Mesenchymal stem cell (in vitro differentiated cells and primary cell): ENCODE results near the gene FOLR2.
A peak's percentile ranks its signal among the peaks of the same experiment; 100 is the strongest.

Source experiments
- DNase-seq: peaks from one replicate; pipeline ENCODE4 v3.0.0-alpha.2; 2013
- H2AFZ ChIP-seq: one replicate; pipeline ENCODE4 v1.6.1; 2013; ENCODE audit warnings: low read depth, mild to moderate bottlenecking, control low read depth, inconsistent platforms, low read length, moderate library complexity
- H2AK5ac ChIP-seq: 2 replicates; pipeline ENCODE4 v1.6.1; 2013; ENCODE audit warnings: low read length, moderate library complexity, mild to moderate bottlenecking, inconsistent platforms; ENCODE audit not compliant: severe bottlenecking
- H2BK120ac ChIP-seq: one replicate; pipeline ENCODE4 v1.6.1; 2013; ENCODE audit warnings: low read depth, mild to moderate bottlenecking, inconsistent platforms, low read length, moderate library complexity
- H2BK12ac ChIP-seq, 2 experiments: one replicate each; pipeline ENCODE4 v1.6.1; 2013; ENCODE audit warnings: inconsistent platforms in 2 of 2, low read length in 2 of 2, mild to moderate bottlenecking in 2 of 2, moderate library complexity in 2 of 2, control low read depth in 1 of 2
- H2BK15ac ChIP-seq: one replicate; pipeline ENCODE4 v1.6.1; 2013; ENCODE audit warnings: mild to moderate bottlenecking, low read depth, inconsistent platforms; ENCODE audit not compliant: poor library complexity, severe bottlenecking
- H2BK5ac ChIP-seq: 2 replicates; pipeline ENCODE4 v1.6.1; 2013; ENCODE audit warnings: low read depth, mild to moderate bottlenecking, low read length, control low read depth, inconsistent platforms; ENCODE audit not compliant: poor library complexity, severe bottlenecking
- H3K14ac ChIP-seq, 2 experiments: one replicate each; pipeline ENCODE4 v1.6.1; 2013; ENCODE audit warnings: inconsistent platforms in 2 of 2, low read length in 2 of 2, control low read depth in 1 of 2, mild to moderate bottlenecking in 1 of 2, moderate library complexity in 1 of 2
- H3K18ac ChIP-seq, 2 experiments: one replicate each; pipeline ENCODE4 v1.6.1; 2013; ENCODE audit warnings: inconsistent platforms in 2 of 2, low read length in 2 of 2, control low read depth in 1 of 2, low read depth in 1 of 2, mild to moderate bottlenecking in 1 of 2
- H3K23ac ChIP-seq, 2 experiments: one replicate each; pipeline ENCODE4 v1.6.1; 2013; ENCODE audit warnings: inconsistent platforms in 2 of 2, low read length in 2 of 2, mild to moderate bottlenecking in 2 of 2, moderate library complexity in 2 of 2, control low read depth in 1 of 2
- H3K27ac ChIP-seq: 2 replicates; pipeline ENCODE4 v1.5.1; 2013; ENCODE audit warnings: mild to moderate bottlenecking, moderate library complexity, low read length, control low read depth, inconsistent platforms; ENCODE audit not compliant: poor library complexity, severe bottlenecking
- H3K27me3 ChIP-seq, 2 experiments: 2 replicates each; pipeline versions ENCODE4 v1.6.1 to v1.7.0; 2013; ENCODE audit warnings: low read length in 2 of 2, mild to moderate bottlenecking in 2 of 2, moderate library complexity in 2 of 2, control low read depth in 1 of 2, inconsistent platforms in 1 of 2; ENCODE audit not compliant: control insufficient read depth in 1 of 2, insufficient read depth in 1 of 2
- H3K36me3 ChIP-seq, 2 experiments: 2 replicates each; pipeline versions ENCODE4 v1.6.1 to v1.7.0; 2013; ENCODE audit warnings: low read length in 2 of 2, control low read depth in 1 of 2, inconsistent platforms in 1 of 2, low read depth in 1 of 2, mild to moderate bottlenecking in 1 of 2; ENCODE audit not compliant: insufficient read depth in 2 of 2, control insufficient read depth in 1 of 2
- H3K4ac ChIP-seq, 2 experiments: one replicate each; pipeline ENCODE4 v1.6.1; 2013; ENCODE audit warnings: inconsistent platforms in 2 of 2, low read length in 2 of 2, mild to moderate bottlenecking in 2 of 2, moderate library complexity in 2 of 2, control low read depth in 1 of 2, low read depth in 1 of 2
- H3K4me1 ChIP-seq: 2 replicates; pipeline ENCODE4 v1.6.1; 2013; ENCODE audit warnings: low read depth, low read length, control low read depth; ENCODE audit not compliant: control insufficient read depth, insufficient read depth
- H3K4me2 ChIP-seq: 2 replicates; pipeline ENCODE4 v1.6.1; 2013; ENCODE audit warnings: low read length, mild to moderate bottlenecking, inconsistent platforms; ENCODE audit not compliant: poor library complexity, severe bottlenecking
- H3K4me3 ChIP-seq, 2 experiments: 2 replicates each; pipeline versions ENCODE4 v1.5.1 to v1.7.0; 2013; ENCODE audit warnings: low read length in 2 of 2, mild to moderate bottlenecking in 2 of 2, control low read depth in 1 of 2, low read depth in 1 of 2; ENCODE audit not compliant: insufficient read depth in 1 of 2
- H3K79me1 ChIP-seq: replicated peaks from 2 replicates; pipeline ENCODE4 v1.6.1; 2013; ENCODE audit warnings: mild to moderate bottlenecking, control low read depth, low read length, inconsistent platforms; ENCODE audit not compliant: poor library complexity, severe bottlenecking
- H3K9ac ChIP-seq: 2 replicates; pipeline ENCODE4 v1.7.0; 2013; ENCODE audit warnings: mild to moderate bottlenecking, low read length, moderate library complexity
- H3K9me3 ChIP-seq: 2 replicates; pipeline ENCODE4 v1.7.0; 2013; ENCODE audit warnings: mild to moderate bottlenecking, low read length; ENCODE audit not compliant: control insufficient read depth
- H4K8ac ChIP-seq: one replicate; pipeline ENCODE4 v1.6.1; 2013; ENCODE audit warnings: inconsistent platforms, mild to moderate bottlenecking, low read length, moderate library complexity
- H4K91ac ChIP-seq: one replicate; pipeline ENCODE4 v1.6.1; 2013; ENCODE audit warnings: mild to moderate bottlenecking, low read length, inconsistent platforms
- WGBS: methylation state at CpG from one replicate; pipeline ENCODE4 v1.1.7; 2013; ENCODE audit warnings: mixed read lengths; 5-methylcytosine and 5-hydroxymethylcytosine counted together

Gene FOLR2

DNA sequence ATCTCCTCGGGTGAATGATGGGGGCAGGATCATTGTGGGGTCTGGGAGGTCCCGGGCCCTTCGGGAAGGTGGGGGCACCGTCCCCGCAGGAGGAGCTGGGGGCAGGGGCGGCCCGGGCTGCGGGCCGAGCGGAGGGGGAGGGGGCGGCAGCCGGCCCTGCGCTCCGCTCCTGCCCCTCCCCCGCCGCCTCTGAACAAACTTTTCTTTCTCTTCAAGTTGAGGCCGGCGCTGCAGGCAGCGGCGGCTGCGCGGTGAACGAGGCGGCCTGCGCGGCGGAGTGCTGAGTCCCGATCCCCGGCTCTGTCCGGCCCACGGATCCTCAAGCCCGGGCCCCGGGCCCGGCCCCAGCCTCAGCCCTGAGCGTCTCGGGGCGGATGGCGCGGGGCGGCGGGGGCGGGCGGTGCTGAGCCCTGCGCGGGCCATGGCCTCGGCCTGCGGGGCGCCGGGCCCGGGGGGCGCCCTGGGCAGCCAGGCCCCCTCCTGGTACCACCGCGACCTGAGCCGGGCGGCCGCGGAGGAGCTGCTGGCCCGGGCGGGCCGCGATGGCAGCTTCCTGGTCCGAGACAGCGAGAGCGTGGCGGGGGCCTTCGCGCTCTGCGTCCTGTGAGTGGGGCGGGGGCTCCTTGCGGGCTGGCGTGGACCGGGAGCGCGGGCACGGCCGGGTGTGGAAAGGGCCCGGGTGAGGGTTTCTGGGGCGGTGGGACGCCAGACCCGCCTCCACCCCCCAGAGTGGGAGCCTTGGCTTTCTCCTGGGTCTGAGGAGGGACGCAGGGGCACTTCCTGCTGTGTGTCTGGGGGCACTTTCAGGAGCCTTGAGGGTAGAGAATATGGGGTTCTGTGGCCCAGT is 8.2 kb downstream of the FOLR2 start, which contains the start of gene INPPL1:
Gene INPPL1 (plus strand): TSS at position 204 of the 847 bp plus-strand sequence. CDS start 218 bp downstream, at position 422.
- peak within 1 kb of the TSS; percentile 42 to 84 for H3K23ac ChIP-seq
- DNase-seq, result peak; percentile 55
- H3K36me3 ChIP-seq, result peaks cover 31 to 34% of the 10 kb centered on the region in 2 experiments
- H2AK5ac ChIP-seq, result peak within 1 kb of the TSS; percentile 66
- H3K27ac ChIP-seq, result peak within 1 kb of the TSS; percentile 83
- H3K9me3 ChIP-seq, result no peaks in the 10 kb centered on the region
- peaks cover 35% of the 10 kb centered on the region for H3K4me1 ChIP-seq
- peak within 1 kb of the TSS; percentile 78 for H3K4me2 ChIP-seq
- no peak within 1 kb of the TSS for H2AFZ ChIP-seq
- peak within 1 kb of the TSS; percentile 94 for H3K9ac ChIP-seq
- H3K79me1 ChIP-seq, result peaks cover 18% of the 10 kb centered on the region
- peak within 1 kb of the TSS; percentile 27 to 98 for H3K14ac ChIP-seq
- H2BK12ac ChIP-seq, result peak within 1 kb of the TSS; percentile 18 to 42
- peak within 1 kb of the TSS; percentile 88 for H4K91ac ChIP-seq
- peak within 1 kb of the TSS; percentile 89 for H2BK5ac ChIP-seq
- H3K18ac ChIP-seq, result peak within 1 kb of the TSS; percentile 88 to 91
- peak within 1 kb of the TSS; percentile 89 for H2BK15ac ChIP-seq
- peak within 1 kb of the TSS; percentile 57 to 98 for H3K4ac ChIP-seq
- H4K8ac ChIP-seq, result peak within 1 kb of the TSS; percentile 74
- H2BK120ac ChIP-seq, result peak within 1 kb of the TSS; percentile 96
- H3K27me3 ChIP-seq, result no peaks in the 10 kb centered on the region
- WGBS, result under 1% methylated on average over 66 of the region's 81 CpGs
- H3K4me3 ChIP-seq, result peak within 1 kb of the TSS; percentile 82 to 98

DNA sequence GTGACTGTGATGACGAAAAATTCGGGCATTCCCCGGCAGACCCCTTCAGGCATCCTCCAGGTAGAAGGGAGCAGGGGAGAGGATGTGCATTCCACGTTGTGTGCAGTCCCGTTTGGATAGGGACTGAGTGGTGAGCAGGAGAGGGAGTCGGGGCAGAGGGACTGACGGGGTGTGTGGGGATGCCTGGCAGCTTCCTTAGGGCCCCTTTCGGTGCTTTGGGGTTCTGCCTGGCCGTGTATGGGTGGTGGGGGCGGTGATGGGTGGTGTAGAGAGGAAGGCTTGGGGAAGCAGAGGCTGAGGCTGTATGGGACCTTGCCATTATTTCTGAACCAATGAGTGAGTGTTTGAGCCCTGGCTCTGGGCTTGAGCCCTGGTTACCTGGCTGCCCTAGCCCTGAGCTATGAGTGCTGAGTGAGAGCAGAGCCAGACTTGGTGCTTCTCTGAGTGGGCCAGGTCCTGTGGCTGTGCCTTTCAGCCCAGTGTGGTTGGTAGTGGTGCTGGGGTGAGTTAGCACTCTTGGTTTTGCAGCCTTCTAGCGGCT is 8.9 kb downstream of the FOLR2 start:
- Histone ChIP-seq H3K4ac (peak overlapping the region in 1 of 2 experiments; percentile 20), H3K27ac (peak overlapping the region; percentile 50), H2AK5ac (peak overlapping the region; percentile 66), H3K18ac (peak overlapping the region in 1 of 2 experiments; percentile 88), H3K14ac (peak overlapping the region in 1 of 2 experiments; percentile 98), H3K79me1 (peaks cover 25% of the 10 kb centered on the region), H3K4me3 (peak overlapping the region; percentile 82 to 98), H2BK12ac (peak overlapping the region in 1 of 2 experiments; percentile 60), H4K91ac (no peak overlapping the region), H2AFZ (no peak overlapping the region), H4K8ac (no peak overlapping the region), H2BK5ac (no peak overlapping the region), H3K9me3 (no peaks in the 10 kb centered on the region), H3K9ac (peak overlapping the region; percentile 94), H3K4me2 (peak overlapping the region; percentile 78), H2BK120ac (no peak overlapping the region), H3K27me3 (no peaks in the 10 kb centered on the region), H2BK15ac (no peak overlapping the region), H3K23ac (peak overlapping the region; percentile 42 to 84), H3K4me1 (peaks cover 35% of the 10 kb centered on the region), H3K36me3 (peaks cover 38 to 41% of the 10 kb centered on the region in 2 experiments)
- no peak for DNase-seq
- 5% methylated on average over 10 of the region's 11 CpGs for WGBS

DNA sequence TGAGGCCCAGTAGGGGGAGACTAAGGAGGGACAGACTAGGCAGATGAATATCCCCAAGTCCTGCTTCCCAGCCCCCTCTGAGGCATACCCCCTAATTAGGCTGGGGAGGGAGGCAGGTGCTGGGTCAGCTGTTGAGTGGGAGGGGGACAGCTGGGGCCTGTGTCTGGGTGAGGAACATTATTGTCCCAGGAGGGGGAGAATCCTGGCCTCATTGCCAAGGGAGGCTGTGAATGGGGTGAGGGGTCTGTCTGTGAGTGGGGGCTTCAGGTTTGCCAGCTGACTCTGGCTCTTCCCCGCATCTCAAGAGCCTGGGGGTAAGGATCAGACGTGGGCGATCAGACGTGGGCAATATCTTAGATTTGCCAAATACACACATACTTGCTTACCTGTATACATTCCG is 10.1 kb downstream of the FOLR2 start:
- H3K4ac ChIP-seq, result no peak overlapping the region
- no peak overlapping the region for H2AK5ac ChIP-seq
- no peaks in the 10 kb centered on the region for H3K9me3 ChIP-seq
- peak overlapping the region; percentile 18 for H3K4me2 ChIP-seq
- peaks cover 50 to 53% of the 10 kb centered on the region in 2 experiments for H3K36me3 ChIP-seq
- H3K14ac ChIP-seq, result no peak overlapping the region
- peaks cover 34% of the 10 kb centered on the region for H3K79me1 ChIP-seq
- no peak overlapping the region for H2BK5ac ChIP-seq
- no peak for DNase-seq
- H2AFZ ChIP-seq, result no peak overlapping the region
- H2BK120ac ChIP-seq, result no peak overlapping the region
- H3K4me3 ChIP-seq, result no peak overlapping the region
- H2BK12ac ChIP-seq, result no peak overlapping the region
- no peak overlapping the region for H3K27ac ChIP-seq
- H3K23ac ChIP-seq, result no peak overlapping the region
- H3K9ac ChIP-seq, result no peak overlapping the region
- no peak overlapping the region for H3K18ac ChIP-seq
- H3K27me3 ChIP-seq, result no peaks in the 10 kb centered on the region
- H3K4me1 ChIP-seq, result peaks cover 32% of the 10 kb centered on the region
- H2BK15ac ChIP-seq, result no peak overlapping the region
- no peak overlapping the region for H4K91ac ChIP-seq
- H4K8ac ChIP-seq, result peak overlapping the region; percentile 56
- WGBS, result 94% methylated on average over 5 of the region's 5 CpGs
